WTC11 (cell line): ENCODE measurements around the gene OR5P2. TPM values are rescaled to one million over a fixed set of nuclear protein-coding genes. Genes with fewer than 3 reads are reported as not detected.

Experiments
- ATAC-seq: fragments of 200-7000 bp; cut with Tn5 transposase; 2 replicates; pipeline ENCODE4 v1.10.0; 2021; ENCODE audit warnings: mild to moderate bottlenecking, moderate library complexity
- CTCF ChIA-PET: fragments of 300-600 bp; sonication (Branson Sonifier 250); formaldehyde crosslinking; loops from one replicate; lab custom pipeline; 2021; ENCODE audit warnings: antibody characterized with exemption; lab: Charles Lee
- POLR2A ChIA-PET: fragments of 350-600 bp; sonication (Branson Sonifier 250); formaldehyde crosslinking; loops from one replicate; lab custom pipeline; 2021; ENCODE audit warnings: antibody characterized with exemption; lab: Charles Lee
- DNase-seq: peaks from one replicate; pipeline ENCODE4 v3.0.0; 2021; ENCODE audit warnings: low spot score
- H3K27ac Mint-ChIP-seq: 2 replicates; pipeline ENCODE4 v1.8.0; 2021; ENCODE audit warnings: mixed read lengths
- H3K27me3 Mint-ChIP-seq: 2 replicates; pipeline ENCODE4 v1.8.0; 2021; ENCODE audit warnings: low read depth, mild to moderate bottlenecking, moderate library complexity, mixed read lengths
- H3K36me3 Mint-ChIP-seq: 2 replicates; pipeline ENCODE4 v1.8.0; 2021; ENCODE audit warnings: mixed read lengths
- H3K4me1 Mint-ChIP-seq: 2 replicates; pipeline ENCODE4 v1.8.0; 2022; ENCODE audit warnings: mixed read lengths
- H3K4me3 Mint-ChIP-seq: 2 replicates; pipeline ENCODE4 v1.8.0; 2021; ENCODE audit warnings: mild to moderate bottlenecking, moderate library complexity, mixed read lengths
- H3K9me3 Mint-ChIP-seq: 2 replicates; pipeline ENCODE4 v1.8.0; 2021; ENCODE audit warnings: mixed read lengths
- ETV6 ChIP-seq: sonication (generic); formaldehyde crosslinking; IDR thresholded peaks from 2 replicates; pipeline ENCODE4 v1.8.1; 2022; ENCODE audit warnings: mild to moderate bottlenecking, missing genetic modification reagents
- FOXJ3 ChIP-seq: sonication (generic); formaldehyde crosslinking; IDR thresholded peaks from 2 replicates; pipeline ENCODE4 v1.9.0; 2021; ENCODE audit warnings: missing genetic modification reagents, mild to moderate bottlenecking, borderline replicate concordance
- NR1H2 ChIP-seq: sonication (generic); formaldehyde crosslinking; IDR thresholded peaks from 2 replicates; pipeline ENCODE4 v1.9.0; 2021; ENCODE audit warnings: mild to moderate bottlenecking, moderate library complexity, missing genetic modification reagents
- PRRX2 ChIP-seq: fragments of 250-450 bp; sonication (Bioruptor Pico); IDR thresholded peaks from 2 replicates; pipeline ENCODE4 v1.8.0; 2021; ENCODE audit warnings: mild to moderate bottlenecking
- SMAD4 ChIP-seq: sonication (generic); formaldehyde crosslinking; IDR thresholded peaks from 2 replicates; pipeline ENCODE4 v1.8.0; 2022; ENCODE audit warnings: mild to moderate bottlenecking, missing genetic modification reagents
- ZBTB43 ChIP-seq: sonication (generic); formaldehyde crosslinking; IDR thresholded peaks from 2 replicates; pipeline ENCODE4 v1.8.1; 2023; ENCODE audit warnings: mild to moderate bottlenecking, missing genetic modification reagents
- total RNA-seq: library from RNA; stranded (reverse); gene quantifications from 3 replicates; pipeline ENCODE4 v1.2.3, GENCODE V29; 2021
- TF ChIP-seq, protein P1 (sequence below): sonication (generic); formaldehyde crosslinking; IDR thresholded peaks from 2 replicates; pipeline ENCODE4 v1.8.1; 2023; ENCODE audit warnings: mild to moderate bottlenecking, moderate library complexity, missing genetic modification reagents
- TF ChIP-seq, protein P2 (sequence below): sonication (generic); formaldehyde crosslinking; IDR thresholded peaks from 2 replicates; pipeline ENCODE4 v1.8.1; 2022; ENCODE audit warnings: low read depth, mild to moderate bottlenecking, moderate library complexity, missing genetic modification reagents, borderline replicate concordance
- TF ChIP-seq, protein P3 (sequence below): sonication (generic); formaldehyde crosslinking; IDR thresholded peaks from 2 replicates; pipeline ENCODE4 v1.8.0; 2022; ENCODE audit warnings: mild to moderate bottlenecking, missing genetic modification reagents

OR5P2 gene
- total RNA-seq, 1 experiment from 2014 or later, result not detected

GRCh38 chr11:7759010-7759409, 37.7 kb downstream of the OR5P2 start:
- Mint-ChIP-seq H3K27me3 (no peaks in the 10 kb centered on the region; the same call in 1 of the 2 replicates), H3K4me3 (no peak overlapping the region), H3K36me3 (peaks cover under 1% of the 10 kb centered on the region), H3K9me3 (peaks cover 17% of the 10 kb centered on the region), H3K4me1 (no peaks in the 10 kb centered on the region), H3K27ac (no peak overlapping the region)
- TF ChIP-seq ZBTB43, result no peak
- TF ChIP-seq, protein P1, sequence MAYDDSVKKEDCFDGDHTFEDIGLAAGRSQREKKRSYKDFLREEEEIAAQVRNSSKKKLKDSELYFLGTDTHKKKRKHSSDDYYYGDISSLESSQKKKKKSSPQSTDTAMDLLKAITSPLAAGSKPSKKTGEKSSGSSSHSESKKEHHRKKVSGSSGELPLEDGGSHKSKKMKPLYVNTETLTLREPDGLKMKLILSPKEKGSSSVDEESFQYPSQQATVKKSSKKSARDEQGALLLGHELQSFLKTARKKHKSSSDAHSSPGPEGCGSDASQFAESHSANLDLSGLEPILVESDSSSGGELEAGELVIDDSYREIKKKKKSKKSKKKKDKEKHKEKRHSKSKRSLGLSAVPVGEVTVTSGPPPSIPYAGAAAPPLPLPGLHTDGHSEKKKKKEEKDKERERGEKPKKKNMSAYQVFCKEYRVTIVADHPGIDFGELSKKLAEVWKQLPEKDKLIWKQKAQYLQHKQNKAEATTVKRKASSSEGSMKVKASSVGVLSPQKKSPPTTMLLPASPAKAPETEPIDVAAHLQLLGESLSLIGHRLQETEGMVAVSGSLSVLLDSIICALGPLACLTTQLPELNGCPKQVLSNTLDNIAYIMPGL (CRISPR knock-in tag), result no peak
- TF ChIP-seq, protein P2, sequence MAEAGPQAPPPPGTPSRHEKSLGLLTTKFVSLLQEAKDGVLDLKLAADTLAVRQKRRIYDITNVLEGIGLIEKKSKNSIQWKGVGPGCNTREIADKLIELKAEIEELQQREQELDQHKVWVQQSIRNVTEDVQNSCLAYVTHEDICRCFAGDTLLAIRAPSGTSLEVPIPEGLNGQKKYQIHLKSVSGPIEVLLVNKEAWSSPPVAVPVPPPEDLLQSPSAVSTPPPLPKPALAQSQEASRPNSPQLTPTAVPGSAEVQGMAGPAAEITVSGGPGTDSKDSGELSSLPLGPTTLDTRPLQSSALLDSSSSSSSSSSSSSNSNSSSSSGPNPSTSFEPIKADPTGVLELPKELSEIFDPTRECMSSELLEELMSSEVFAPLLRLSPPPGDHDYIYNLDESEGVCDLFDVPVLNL (CRISPR knock-in tag), result no peak
- TF ChIP-seq, protein P3, sequence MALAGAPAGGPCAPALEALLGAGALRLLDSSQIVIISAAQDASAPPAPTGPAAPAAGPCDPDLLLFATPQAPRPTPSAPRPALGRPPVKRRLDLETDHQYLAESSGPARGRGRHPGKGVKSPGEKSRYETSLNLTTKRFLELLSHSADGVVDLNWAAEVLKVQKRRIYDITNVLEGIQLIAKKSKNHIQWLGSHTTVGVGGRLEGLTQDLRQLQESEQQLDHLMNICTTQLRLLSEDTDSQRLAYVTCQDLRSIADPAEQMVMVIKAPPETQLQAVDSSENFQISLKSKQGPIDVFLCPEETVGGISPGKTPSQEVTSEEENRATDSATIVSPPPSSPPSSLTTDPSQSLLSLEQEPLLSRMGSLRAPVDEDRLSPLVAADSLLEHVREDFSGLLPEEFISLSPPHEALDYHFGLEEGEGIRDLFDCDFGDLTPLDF (CRISPR knock-in tag), result no peak
- no peak for TF ChIP-seq PRRX2
- no peak for TF ChIP-seq ETV6
- ChIA-PET CTCF (no interaction called here), POLR2A (no interaction called here)
- DNase-seq (no peak), ATAC-seq (no peak)

- no peak for DNase-seq
- no peak for ATAC-seq
- POLR2A ChIA-PET, result no interaction called here
- Mint-ChIP-seq H3K27me3 (peaks cover 10% of the 10 kb centered on the region), H3K9me3 (no peaks in the 10 kb centered on the region), H3K4me1 (no peaks in the 10 kb centered on the region), H3K4me3 (no peak overlapping the region), H3K27ac (no peak overlapping the region), H3K36me3 (no peaks in the 10 kb centered on the region)
- CTCF ChIA-PET, result no interaction called here
- no peak for TF ChIP-seq SMAD4 (CRISPR knock-in tag)
- TF ChIP-seq NR1H2 (CRISPR knock-in tag), result no peak
- no peak for TF ChIP-seq FOXJ3 (CRISPR knock-in tag)
- TF ChIP-seq, all 79 proteins: peak for 0
Observed at GRCh38 chr11:7749456-7749855, 47.3 kb downstream of the OR5P2 start.

Other genes starting within 250 kb of the OR5P2 start
- 36.6 to 40.3 TPM (median 36.8 TPM) in 3 replicates for gene CYB5R2, start 123.4 kb downstream of the OR5P2 start, total RNA-seq
- gene OVCH2, start 90.5 kb downstream of the OR5P2 start, total RNA-seq, result 0.57 TPM in 1 of 3 replicates, not detected in the others
- gene OR5P3, start 33.9 kb upstream of the OR5P2 start, total RNA-seq, result not detected in 3 replicates
- not detected in 3 replicates for gene OR10A6, start 134.3 kb upstream of the OR5P2 start, total RNA-seq
- gene OR10A3, start 144.8 kb upstream of the OR5P2 start, total RNA-seq, result not detected in 3 replicates
- gene NLRP10, start 168.5 kb upstream of the OR5P2 start, total RNA-seq, result 0.16 to 0.77 TPM (median 0.44 TPM) in 3 replicates
- 356 to 379 TPM (median 378 TPM) in 3 replicates for gene EIF3F, start 190.4 kb upstream of the OR5P2 start, total RNA-seq